HFFc6 (cell line): ENCODE data around the gene MICAL2. TPM values are rescaled to one million over a fixed set of nuclear protein-coding genes. Genes with fewer than 3 reads are reported as not detected.

Experiments
- DNase-seq: peaks from one replicate; pipeline ENCODE4 v3.0.0-alpha.2; 2018
- H3K27ac Mint-ChIP-seq: 2 replicates; pipeline ENCODE4 v1.8.0; 2020; ENCODE audit warnings: mild to moderate bottlenecking, mixed read lengths
- H3K27me3 Mint-ChIP-seq: 2 replicates; pipeline ENCODE4 v1.8.0; 2021; ENCODE audit warnings: mild to moderate bottlenecking, moderate library complexity, mixed read lengths; ENCODE audit not compliant: insufficient read depth
- H3K36me3 Mint-ChIP-seq: 2 replicates; pipeline ENCODE4 v1.8.0; 2021; ENCODE audit warnings: low read depth, mixed read lengths
- H3K4me1 Mint-ChIP-seq: 2 replicates; pipeline ENCODE4 v1.8.0; 2020; ENCODE audit warnings: low read depth, mixed read lengths
- H3K4me3 Mint-ChIP-seq: 2 replicates; pipeline ENCODE4 v1.8.0; 2020; ENCODE audit warnings: mild to moderate bottlenecking, moderate library complexity, mixed read lengths
- H3K9me3 Mint-ChIP-seq: 2 replicates; pipeline ENCODE4 v1.8.0; 2020; ENCODE audit warnings: mild to moderate bottlenecking, mixed read lengths
- total RNA-seq, 6 experiments: library from RNA; stranded (reverse); fragmentation: NEBNext Ultra II Directional; extraction: Animal tissue kit (Norgen Biotek cat#: 25700); gene quantifications; 2 replicates in 1 of 6; 3 replicates in 5 of 6; pipeline ENCODE4 v1.2.3, GENCODE V29; 2021
- TF ChIP-seq, protein P1 (sequence below): fragments of 200-600 bp; sonication (generic); IDR thresholded peaks from 2 replicates; pipeline ENCODE4 v1.5.0; 2021; ENCODE audit warnings: antibody characterized with exemption, mild to moderate bottlenecking

Gene MICAL2
- total RNA-seq, 6 experiments from 2014 or later = 199 to 252 (median 233) TPM

GRCh38 chr11:12091956-12092558 is 18.3 kb upstream of the MICAL2 start:
- TF ChIP-seq, protein P1, sequence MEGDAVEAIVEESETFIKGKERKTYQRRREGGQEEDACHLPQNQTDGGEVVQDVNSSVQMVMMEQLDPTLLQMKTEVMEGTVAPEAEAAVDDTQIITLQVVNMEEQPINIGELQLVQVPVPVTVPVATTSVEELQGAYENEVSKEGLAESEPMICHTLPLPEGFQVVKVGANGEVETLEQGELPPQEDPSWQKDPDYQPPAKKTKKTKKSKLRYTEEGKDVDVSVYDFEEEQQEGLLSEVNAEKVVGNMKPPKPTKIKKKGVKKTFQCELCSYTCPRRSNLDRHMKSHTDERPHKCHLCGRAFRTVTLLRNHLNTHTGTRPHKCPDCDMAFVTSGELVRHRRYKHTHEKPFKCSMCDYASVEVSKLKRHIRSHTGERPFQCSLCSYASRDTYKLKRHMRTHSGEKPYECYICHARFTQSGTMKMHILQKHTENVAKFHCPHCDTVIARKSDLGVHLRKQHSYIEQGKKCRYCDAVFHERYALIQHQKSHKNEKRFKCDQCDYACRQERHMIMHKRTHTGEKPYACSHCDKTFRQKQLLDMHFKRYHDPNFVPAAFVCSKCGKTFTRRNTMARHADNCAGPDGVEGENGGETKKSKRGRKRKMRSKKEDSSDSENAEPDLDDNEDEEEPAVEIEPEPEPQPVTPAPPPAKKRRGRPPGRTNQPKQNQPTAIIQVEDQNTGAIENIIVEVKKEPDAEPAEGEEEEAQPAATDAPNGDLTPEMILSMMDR = peak; percentile 53
- H3K36me3 Mint-ChIP-seq = peaks cover 32% of the 10 kb centered on the region; the same call in 1 of the 2 replicates
- no peak for DNase-seq
- H3K27ac Mint-ChIP-seq = peak overlapping the region; percentile 71
- H3K4me1 Mint-ChIP-seq = peaks cover 61% of the 10 kb centered on the region
- H3K27me3 Mint-ChIP-seq = peaks cover 19% of the 10 kb centered on the region
- no peak overlapping the region for H3K4me3 Mint-ChIP-seq
- no peaks in the 10 kb centered on the region for H3K9me3 Mint-ChIP-seq

DNA sequence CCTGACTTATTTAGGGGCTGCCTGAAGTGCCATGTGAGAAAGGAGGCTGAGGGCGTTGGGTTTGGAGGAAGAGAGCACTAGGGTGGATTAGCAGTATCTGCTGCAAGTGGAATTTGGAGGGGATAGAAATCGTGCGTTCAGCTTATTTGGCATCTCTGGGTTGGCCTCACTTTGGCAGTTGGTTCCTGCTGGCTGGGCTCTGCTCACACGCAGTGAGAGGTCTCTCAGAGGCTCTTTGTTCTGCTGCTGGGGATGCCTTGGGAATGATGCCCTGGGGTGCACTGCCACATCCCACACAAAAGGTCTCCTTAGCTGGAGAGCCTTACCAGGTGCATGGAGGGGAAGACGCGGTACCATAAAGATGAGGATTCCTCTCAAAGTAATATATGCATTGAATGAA is 17.7 kb upstream of the MICAL2 start:
- peaks cover 30% of the 10 kb centered on the region; the same call in 1 of the 2 replicates for H3K36me3 Mint-ChIP-seq
- TF ChIP-seq, protein P1 = no peak
- peaks cover 18% of the 10 kb centered on the region for H3K27me3 Mint-ChIP-seq
- peaks cover 61% of the 10 kb centered on the region for H3K4me1 Mint-ChIP-seq
- H3K27ac Mint-ChIP-seq = peak overlapping the region; percentile 22
- no peak for DNase-seq
- H3K4me3 Mint-ChIP-seq = no peak overlapping the region
- no peaks in the 10 kb centered on the region for H3K9me3 Mint-ChIP-seq

DNA sequence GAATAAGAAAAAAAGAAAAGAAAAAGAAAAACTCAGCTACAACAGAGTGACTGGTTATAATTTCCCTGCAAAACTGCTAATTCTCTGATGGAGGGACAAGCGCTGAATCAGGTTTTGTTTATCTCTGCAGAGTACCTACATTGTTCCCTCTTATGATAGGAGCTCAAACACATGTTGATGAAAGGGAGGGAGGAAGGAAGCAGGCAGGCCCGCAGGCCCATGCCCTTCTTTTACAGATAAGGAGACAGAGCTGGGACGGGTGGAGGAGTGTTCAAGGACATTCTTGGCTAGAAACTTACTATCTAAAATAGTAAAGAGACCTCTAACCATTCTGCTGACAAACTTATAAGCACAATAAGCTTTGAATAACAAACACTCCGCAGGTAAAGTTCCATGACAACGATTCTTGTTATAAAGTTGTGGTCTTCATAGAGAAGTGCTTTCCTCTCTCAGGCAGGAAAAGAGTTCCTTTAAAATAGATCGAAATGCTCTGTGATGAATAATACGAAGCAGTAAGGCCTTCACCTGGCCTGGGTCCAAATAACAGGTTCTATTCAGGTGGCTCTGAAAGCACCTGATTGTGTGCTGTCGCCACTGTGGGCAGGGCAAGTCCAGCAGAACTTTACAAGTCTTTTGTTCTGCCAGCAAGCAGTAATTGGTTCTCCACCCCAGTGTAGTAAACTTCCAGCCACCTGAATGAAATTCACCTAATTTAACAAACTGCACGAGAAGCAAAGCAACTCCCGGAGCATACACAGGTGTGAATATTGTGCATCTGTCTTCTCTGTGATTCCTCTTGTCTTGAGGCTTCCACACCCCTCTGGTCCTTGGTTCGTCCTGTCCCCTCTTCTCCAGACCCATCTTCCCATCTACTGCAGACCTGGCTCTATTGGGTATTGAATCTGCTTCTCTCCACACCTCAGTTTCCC is 15.3 kb upstream of the MICAL2 start:
- Mint-ChIP-seq H3K4me3 (no peak overlapping the region), H3K36me3 (peaks cover 14% of the 10 kb centered on the region; the same call in 1 of the 2 replicates), H3K9me3 (no peaks in the 10 kb centered on the region), H3K27ac (no peak overlapping the region), H3K4me1 (peaks cover 56% of the 10 kb centered on the region), H3K27me3 (peaks cover 8% of the 10 kb centered on the region)
- DNase-seq = no peak
- TF ChIP-seq, protein P1 = no peak

- peaks cover 14% of the 10 kb centered on the region; the same call in 1 of the 2 replicates for H3K36me3 Mint-ChIP-seq
- no peak overlapping the region for H3K27ac Mint-ChIP-seq
- no peak for DNase-seq
- TF ChIP-seq, protein P1 = no peak
- peaks cover 36% of the 10 kb centered on the region for H3K4me1 Mint-ChIP-seq
- H3K27me3 Mint-ChIP-seq = peaks cover 4% of the 10 kb centered on the region
- H3K9me3 Mint-ChIP-seq = no peaks in the 10 kb centered on the region
- H3K4me3 Mint-ChIP-seq = no peak overlapping the region
These were observed 13.2 kb upstream of the MICAL2 start for GRCh38 chr11:12097219-12097618.

GRCh38 chr11:12098601-12099000 is 11.8 kb upstream of the MICAL2 start:
- Mint-ChIP-seq H3K9me3 (no peaks in the 10 kb centered on the region), H3K36me3 (peaks cover 5% of the 10 kb centered on the region; the same call in 1 of the 2 replicates), H3K4me3 (peak overlapping the region; percentile 21), H3K4me1 (peaks cover 33% of the 10 kb centered on the region), H3K27me3 (peaks cover 4% of the 10 kb centered on the region), H3K27ac (no peak overlapping the region)
- TF ChIP-seq, protein P1 = no peak
- DNase-seq = no peak
